ENCODE data around the gene KRTAP4-9.

DNA sequence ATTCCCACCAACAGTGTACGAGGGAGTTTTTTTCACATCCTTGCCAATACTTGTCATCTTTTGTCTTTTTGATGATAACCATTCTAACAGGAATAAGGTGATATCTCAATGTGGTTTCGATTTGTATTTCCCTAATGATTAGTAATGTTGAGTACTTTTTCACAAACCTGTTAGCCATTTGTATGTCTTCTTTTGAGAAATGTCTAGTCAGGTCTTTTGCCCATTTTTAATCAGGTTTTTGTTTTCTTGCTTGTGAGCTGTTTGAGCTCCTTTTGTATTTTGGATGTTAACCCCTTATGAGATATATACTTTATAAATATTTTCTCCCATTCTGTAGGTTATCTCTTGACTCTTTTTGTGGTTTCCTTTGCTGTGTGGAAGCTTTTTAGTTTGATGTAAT lies 46.3 kb downstream of the KRTAP4-9 start:
- TF ChIP-seq HMGXB4 (CRISPR knock-in tag; IDR thresholded peaks at IDR 0.05; ENCODE audit: borderline replicate concordance) (no peak), POLR2A (IDR thresholded peaks at IDR 0.05; ENCODE audit: low read length) (no peak), CBX2 (IDR thresholded peaks at IDR 0.05; ENCODE audit: borderline replicate concordance, low read depth) (no peak), MAFK (IDR thresholded peaks at IDR 0.05; ENCODE audit: partially characterized antibody) (peak; percentile 71), CEBPB (IDR thresholded peaks at IDR 0.05) (no peak), JUNB (IDR thresholded peaks at IDR 0.05) (no peak), MYC (IDR thresholded peaks at IDR 0.05; ENCODE audit: borderline replicate concordance, low read length) (no peak), POLR2AphosphoS2 (conservative IDR thresholded peaks at IDR 0.05; ENCODE audit: low read length) (no peak), REST (IDR thresholded peaks at IDR 0.05) (no peak), KDM5A (IDR thresholded peaks at IDR 0.05) (no peak)
- TF ChIP-seq, protein P1, sequence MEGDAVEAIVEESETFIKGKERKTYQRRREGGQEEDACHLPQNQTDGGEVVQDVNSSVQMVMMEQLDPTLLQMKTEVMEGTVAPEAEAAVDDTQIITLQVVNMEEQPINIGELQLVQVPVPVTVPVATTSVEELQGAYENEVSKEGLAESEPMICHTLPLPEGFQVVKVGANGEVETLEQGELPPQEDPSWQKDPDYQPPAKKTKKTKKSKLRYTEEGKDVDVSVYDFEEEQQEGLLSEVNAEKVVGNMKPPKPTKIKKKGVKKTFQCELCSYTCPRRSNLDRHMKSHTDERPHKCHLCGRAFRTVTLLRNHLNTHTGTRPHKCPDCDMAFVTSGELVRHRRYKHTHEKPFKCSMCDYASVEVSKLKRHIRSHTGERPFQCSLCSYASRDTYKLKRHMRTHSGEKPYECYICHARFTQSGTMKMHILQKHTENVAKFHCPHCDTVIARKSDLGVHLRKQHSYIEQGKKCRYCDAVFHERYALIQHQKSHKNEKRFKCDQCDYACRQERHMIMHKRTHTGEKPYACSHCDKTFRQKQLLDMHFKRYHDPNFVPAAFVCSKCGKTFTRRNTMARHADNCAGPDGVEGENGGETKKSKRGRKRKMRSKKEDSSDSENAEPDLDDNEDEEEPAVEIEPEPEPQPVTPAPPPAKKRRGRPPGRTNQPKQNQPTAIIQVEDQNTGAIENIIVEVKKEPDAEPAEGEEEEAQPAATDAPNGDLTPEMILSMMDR (IDR thresholded peaks at IDR 0.05): no peak
- TF ChIP-seq, protein P2, sequence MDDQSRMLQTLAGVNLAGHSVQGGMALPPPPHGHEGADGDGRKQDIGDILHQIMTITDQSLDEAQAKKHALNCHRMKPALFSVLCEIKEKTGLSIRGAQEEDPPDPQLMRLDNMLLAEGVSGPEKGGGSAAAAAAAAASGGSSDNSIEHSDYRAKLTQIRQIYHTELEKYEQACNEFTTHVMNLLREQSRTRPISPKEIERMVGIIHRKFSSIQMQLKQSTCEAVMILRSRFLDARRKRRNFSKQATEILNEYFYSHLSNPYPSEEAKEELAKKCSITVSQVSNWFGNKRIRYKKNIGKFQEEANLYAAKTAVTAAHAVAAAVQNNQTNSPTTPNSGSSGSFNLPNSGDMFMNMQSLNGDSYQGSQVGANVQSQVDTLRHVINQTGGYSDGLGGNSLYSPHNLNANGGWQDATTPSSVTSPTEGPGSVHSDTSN (IDR thresholded peaks at IDR 0.05): no peak
- TF ChIP-seq, protein P3, sequence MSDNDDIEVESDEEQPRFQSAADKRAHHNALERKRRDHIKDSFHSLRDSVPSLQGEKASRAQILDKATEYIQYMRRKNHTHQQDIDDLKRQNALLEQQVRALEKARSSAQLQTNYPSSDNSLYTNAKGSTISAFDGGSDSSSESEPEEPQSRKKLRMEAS (IDR thresholded peaks at IDR 0.05): no peak
